Keratinocyte (primary cell): ENCODE data around the gene DEGS1. TPM values are rescaled to one million over a fixed set of nuclear protein-coding genes. Genes with fewer than 3 reads are reported as not detected.

Experiments
- DNase-seq: peaks from one replicate; pipeline ENCODE4 v3.0.0-alpha.2; 2011; ENCODE audit warnings: low read depth, missing footprints, low spot score
- FAIRE-seq: peaks from 2 replicates; lab custom pipeline; 2011; peaks lifted over from hg19 to GRCh38; lab: Jason Lieb, UNC
- H2AFZ ChIP-seq: 2 replicates; pipeline ENCODE4 v1.6.0; 2012; ENCODE audit warnings: low read length, control low read depth, inconsistent platforms; ENCODE audit not compliant: control insufficient read depth
- H3K27ac ChIP-seq: 2 replicates; pipeline ENCODE4 v1.5.1; 2011; ENCODE audit warnings: low read length; ENCODE audit not compliant: control insufficient read depth, insufficient read depth
- H3K27me3 ChIP-seq: 3 replicates; pipeline ENCODE4 v1.6.0; 2011; ENCODE audit warnings: low read length; ENCODE audit not compliant: control insufficient read depth, insufficient read depth; ENCODE audit errors: extremely low read depth
- H3K36me3 ChIP-seq, 2 experiments: 2 replicates in 1 of 2; 3 replicates in 1 of 2; pipeline ENCODE4 v1.5.1; 2011; ENCODE audit warnings: low read length in 2 of 2, mild to moderate bottlenecking in 1 of 2; ENCODE audit not compliant: control insufficient read depth in 2 of 2, insufficient read depth in 2 of 2; ENCODE audit errors: extremely low read depth in 1 of 2
- H3K4me1 ChIP-seq: 3 replicates; pipeline ENCODE4 v1.5.1; 2011; ENCODE audit warnings: low read length; ENCODE audit not compliant: control insufficient read depth, insufficient read depth; ENCODE audit errors: extremely low read depth
- H3K4me2 ChIP-seq: 3 replicates; pipeline ENCODE4 v1.6.0; 2011; ENCODE audit warnings: low read depth, low read length; ENCODE audit not compliant: control insufficient read depth, insufficient read depth; ENCODE audit errors: extremely low read depth
- H3K4me3 ChIP-seq, 3 experiments: fragments of 200-600 bp in 1 of 3; sonication (generic) in 1 of 3; 2 replicates in 2 of 3; 3 replicates in 1 of 3; pipeline ENCODE4 v1.5.1; 2011 to 2016; ENCODE audit warnings: low read length in 3 of 3, mild to moderate bottlenecking in 3 of 3, control low read depth in 2 of 3, inconsistent platforms in 1 of 3, low read depth in 1 of 3, mixed read lengths in 1 of 3, mixed run types in 1 of 3, moderate library complexity in 1 of 3; ENCODE audit not compliant: control insufficient read depth in 2 of 3, insufficient read depth in 2 of 3; ENCODE audit errors: extremely low read depth in 1 of 3
- H3K79me2 ChIP-seq: 2 replicates; pipeline ENCODE4 v1.6.0; 2012; ENCODE audit warnings: low read length; ENCODE audit not compliant: control insufficient read depth, insufficient read depth
- H3K9ac ChIP-seq: 3 replicates; pipeline ENCODE4 v1.6.0; 2011; ENCODE audit warnings: low read length; ENCODE audit not compliant: control insufficient read depth, insufficient read depth; ENCODE audit errors: extremely low read depth
- H3K9me1 ChIP-seq: 3 replicates; pipeline ENCODE4 v1.6.0; 2011; ENCODE audit warnings: low read length; ENCODE audit not compliant: control insufficient read depth, insufficient read depth; ENCODE audit errors: extremely low read depth
- H3K9me3 ChIP-seq: 2 replicates; pipeline ENCODE4 v1.5.1; 2012; ENCODE audit warnings: low read depth, low read length; ENCODE audit not compliant: control insufficient read depth
- H4K20me1 ChIP-seq: 3 replicates; pipeline ENCODE4 v1.6.0; 2011; ENCODE audit warnings: low read length; ENCODE audit not compliant: control insufficient read depth, insufficient read depth; ENCODE audit errors: extremely low read depth
- EZH2 ChIP-seq: IDR thresholded peaks from one replicate; pipeline ENCODE4 v1.6.1; 2012; ENCODE audit warnings: inconsistent platforms, mild to moderate bottlenecking, low read length, moderate library complexity
- dilution Hi-C: fragments of 300-500 bp; cut with MboI; formaldehyde crosslinking; loops from one replicate; pipeline ENCODE4 v1.7.0; 2020; ENCODE audit warnings: low sequenced_read_pairs; ENCODE audit not compliant: extremely low pct_ligation_motif_present
- polyA plus RNA-seq, 5 experiments: library from polyadenylated mRNA; depleted of rRNA in 3 of 5; stranded (reverse) in 3 of 5; stranded (forward) in 1 of 5; unstranded in 1 of 5; fragments of >200 nt; gene quantifications; 1 replicate in 1 of 5; 2 replicates in 3 of 5; 3 replicates in 1 of 5; pipeline versions ENCODE4 v1.2.1 to v1.2.3, GENCODE V29; 2011 to 2012; ENCODE audit warnings: missing spikeins in 2 of 5, low read depth in 1 of 5, low replicate concordance in 1 of 5
- TF ChIP-seq, protein P1 (sequence below), 3 experiments: IDR thresholded peaks in 1 of 3; conservative IDR thresholded peaks in 1 of 3; optimal IDR thresholded peaks in 1 of 3; 2 replicates in 2 of 3; 3 replicates in 1 of 3; pipeline versions ENCODE3 to v1.5.1; 2011; ENCODE audit warnings: low read length in 3 of 3, mild to moderate bottlenecking in 3 of 3, moderate library complexity in 2 of 3, control low read depth in 1 of 3, inconsistent platforms in 1 of 3; ENCODE audit not compliant: insufficient read depth in 2 of 3; ENCODE audit errors: extremely low read depth in 1 of 3

Gene DEGS1
- polyA plus RNA-seq, 1 donor (not counting 4 experiments of a cell fraction or from before 2014, with no cell fraction given): 314 TPM

DNA sequence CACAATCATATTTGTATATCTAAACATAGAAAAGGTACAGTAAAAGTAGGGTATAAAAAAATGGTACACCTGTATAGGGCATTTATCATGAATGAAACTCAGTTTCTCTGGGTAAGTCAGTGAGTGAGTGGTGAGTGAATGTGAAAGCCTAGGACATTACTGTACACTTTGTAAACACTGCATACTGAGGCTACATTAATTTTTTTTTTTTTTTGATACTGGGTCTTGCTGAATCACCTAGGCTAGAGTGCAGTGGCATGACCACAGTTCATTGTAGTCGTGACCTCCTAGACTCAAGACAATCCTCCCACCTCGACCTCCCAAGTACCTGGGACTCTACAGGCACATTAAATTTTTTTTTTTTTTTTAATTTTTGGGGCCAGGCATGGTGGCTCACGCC is 41.3 kb upstream of the DEGS1 start:
- DNase-seq: no peak
- Histone ChIP-seq H3K4me3 (no peak overlapping the region), H3K9me3 (no peaks in the 10 kb centered on the region), H3K27me3 (no peaks in the 10 kb centered on the region), H3K27ac (no peak overlapping the region), H4K20me1 (no peaks in the 10 kb centered on the region), H3K4me1 (no peaks in the 10 kb centered on the region), H3K4me2 (no peak overlapping the region), H3K9me1 (no peaks in the 10 kb centered on the region), H3K36me3 (peaks cover 5 to 6% of the 10 kb centered on the region in 2 experiments), H3K9ac (no peak overlapping the region), H2AFZ (no peak overlapping the region), H3K79me2 (no peaks in the 10 kb centered on the region)
- TF ChIP-seq, protein P1, sequence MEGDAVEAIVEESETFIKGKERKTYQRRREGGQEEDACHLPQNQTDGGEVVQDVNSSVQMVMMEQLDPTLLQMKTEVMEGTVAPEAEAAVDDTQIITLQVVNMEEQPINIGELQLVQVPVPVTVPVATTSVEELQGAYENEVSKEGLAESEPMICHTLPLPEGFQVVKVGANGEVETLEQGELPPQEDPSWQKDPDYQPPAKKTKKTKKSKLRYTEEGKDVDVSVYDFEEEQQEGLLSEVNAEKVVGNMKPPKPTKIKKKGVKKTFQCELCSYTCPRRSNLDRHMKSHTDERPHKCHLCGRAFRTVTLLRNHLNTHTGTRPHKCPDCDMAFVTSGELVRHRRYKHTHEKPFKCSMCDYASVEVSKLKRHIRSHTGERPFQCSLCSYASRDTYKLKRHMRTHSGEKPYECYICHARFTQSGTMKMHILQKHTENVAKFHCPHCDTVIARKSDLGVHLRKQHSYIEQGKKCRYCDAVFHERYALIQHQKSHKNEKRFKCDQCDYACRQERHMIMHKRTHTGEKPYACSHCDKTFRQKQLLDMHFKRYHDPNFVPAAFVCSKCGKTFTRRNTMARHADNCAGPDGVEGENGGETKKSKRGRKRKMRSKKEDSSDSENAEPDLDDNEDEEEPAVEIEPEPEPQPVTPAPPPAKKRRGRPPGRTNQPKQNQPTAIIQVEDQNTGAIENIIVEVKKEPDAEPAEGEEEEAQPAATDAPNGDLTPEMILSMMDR (optimal IDR thresholded peaks at IDR 0.05 in 1 of 3, IDR thresholded peaks at IDR 0.05 in 1 of 3, conservative IDR thresholded peaks at IDR 0.05 in 1 of 3; ENCODE audit: extremely low read depth in 1 of 3, insufficient read depth in 2 of 3, low read length in 3 of 3): no peak
- TF ChIP-seq EZH2: no peak
- no peak for FAIRE-seq
- dilution Hi-C loops: no loop called here

DNA sequence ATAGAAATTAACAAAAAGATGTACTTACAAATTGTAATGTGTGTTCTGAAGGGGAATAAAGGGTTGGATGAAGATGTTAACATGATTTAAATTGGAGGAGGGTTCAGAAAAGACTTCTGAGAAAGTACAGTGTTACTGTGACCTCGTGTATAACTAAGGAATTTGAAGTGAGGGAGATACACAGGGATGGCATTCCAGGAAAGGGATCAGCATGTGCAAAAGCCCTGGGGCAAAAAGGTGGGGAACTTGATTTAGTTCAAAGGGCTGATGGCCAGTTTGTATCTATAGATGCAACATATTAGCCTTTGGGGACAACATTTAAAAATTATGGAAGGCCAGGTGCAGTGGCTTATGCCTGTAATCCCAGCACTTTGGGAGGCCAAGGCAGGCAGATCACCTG is 33.3 kb upstream of the DEGS1 start:
- H3K4me3 ChIP-seq: no peak overlapping the region
- H3K4me1 ChIP-seq: peaks cover 4% of the 10 kb centered on the region
- H3K79me2 ChIP-seq: no peaks in the 10 kb centered on the region
- H3K27me3 ChIP-seq: no peaks in the 10 kb centered on the region
- no peak overlapping the region for H3K4me2 ChIP-seq
- no peaks in the 10 kb centered on the region for H4K20me1 ChIP-seq
- no peak for TF ChIP-seq EZH2
- TF ChIP-seq, protein P1 (optimal IDR thresholded peaks at IDR 0.05 in 1 of 3, IDR thresholded peaks at IDR 0.05 in 1 of 3, conservative IDR thresholded peaks at IDR 0.05 in 1 of 3; ENCODE audit: extremely low read depth in 1 of 3, insufficient read depth in 2 of 3, low read length in 3 of 3): no peak
- H3K27ac ChIP-seq: no peak overlapping the region
- peaks cover 1 to 4% of the 10 kb centered on the region in 2 experiments for H3K36me3 ChIP-seq
- no peaks in the 10 kb centered on the region for H3K9me1 ChIP-seq
- no peaks in the 10 kb centered on the region for H3K9me3 ChIP-seq
- H2AFZ ChIP-seq: no peak overlapping the region
- dilution Hi-C loops: no loop called here
- DNase-seq (no peak), FAIRE-seq (no peak)
- no peak overlapping the region for H3K9ac ChIP-seq
